Mammary epithelial cell (primary cell): ENCODE measurements around the gene KCTD20.

Experiments
- CTCF ChIP-seq, 2 donors: IDR thresholded peaks in 1 of 2; conservative IDR thresholded peaks in 1 of 2; 2 replicates each; pipeline ENCODE4 v1.5.1; 2011 to 2012; ENCODE audit warnings: inconsistent platforms in 2 of 2, low read length in 2 of 2, mild to moderate bottlenecking in 2 of 2, control low read depth in 1 of 2, low read depth in 1 of 2; ENCODE audit not compliant: insufficient read depth in 1 of 2; ENCODE audit errors: extremely low read depth in 1 of 2
- EZH2 ChIP-seq: IDR thresholded peaks from 2 replicates; pipeline ENCODE4 v1.6.1; 2012; ENCODE audit warnings: low read length, inconsistent platforms, borderline replicate concordance

GRCh38 chr6:36508532-36508931 is 65.7 kb downstream of the KCTD20 start:
- TF ChIP-seq CTCF (conservative IDR thresholded peaks at IDR 0.05 in 1 of 2, IDR thresholded peaks at IDR 0.05 in 1 of 2; ENCODE audit: extremely low read depth in 1 of 2, insufficient read depth in 1 of 2, low read depth in 1 of 2, low read length in 2 of 2) (no peak), EZH2 (no peak)
